Stomach (tissue), 4 donors: ENCODE data around the gene KRT72.

ENCODE experiments used
- EP300 ChIP-seq: sonication (generic); formaldehyde crosslinking; IDR thresholded peaks from one replicate; pipeline ENCODE4 v1.6.1; 2017; ENCODE audit warnings: antibody characterized with exemption
- POLR2A ChIP-seq, 4 donors: fragments of 450-650 bp; IDR thresholded peaks; one replicate each; pipeline ENCODE4 v1.6.1; 2016; ENCODE audit warnings: antibody characterized with exemption in 4 of 4, control low read depth in 2 of 4, mild to moderate bottlenecking in 1 of 4, moderate library complexity in 1 of 4
- POLR2AphosphoS5 ChIP-seq, 3 donors: sonication (generic); formaldehyde crosslinking; IDR thresholded peaks; one replicate each; pipeline ENCODE4 v1.6.1; 2016; ENCODE audit warnings: antibody characterized with exemption in 3 of 3
- TF ChIP-seq, protein P1 (sequence below), 7 experiments: fragments of 450-650 bp in 4 of 7; fragments of 200-600 bp in 3 of 7; sonication (generic) in 3 of 7; IDR thresholded peaks; one replicate each; pipeline ENCODE4 v1.5.1; 2016 to 2019; ENCODE audit warnings: antibody characterized with exemption in 7 of 7, control low read depth in 2 of 7, mild to moderate bottlenecking in 1 of 7

DNA sequence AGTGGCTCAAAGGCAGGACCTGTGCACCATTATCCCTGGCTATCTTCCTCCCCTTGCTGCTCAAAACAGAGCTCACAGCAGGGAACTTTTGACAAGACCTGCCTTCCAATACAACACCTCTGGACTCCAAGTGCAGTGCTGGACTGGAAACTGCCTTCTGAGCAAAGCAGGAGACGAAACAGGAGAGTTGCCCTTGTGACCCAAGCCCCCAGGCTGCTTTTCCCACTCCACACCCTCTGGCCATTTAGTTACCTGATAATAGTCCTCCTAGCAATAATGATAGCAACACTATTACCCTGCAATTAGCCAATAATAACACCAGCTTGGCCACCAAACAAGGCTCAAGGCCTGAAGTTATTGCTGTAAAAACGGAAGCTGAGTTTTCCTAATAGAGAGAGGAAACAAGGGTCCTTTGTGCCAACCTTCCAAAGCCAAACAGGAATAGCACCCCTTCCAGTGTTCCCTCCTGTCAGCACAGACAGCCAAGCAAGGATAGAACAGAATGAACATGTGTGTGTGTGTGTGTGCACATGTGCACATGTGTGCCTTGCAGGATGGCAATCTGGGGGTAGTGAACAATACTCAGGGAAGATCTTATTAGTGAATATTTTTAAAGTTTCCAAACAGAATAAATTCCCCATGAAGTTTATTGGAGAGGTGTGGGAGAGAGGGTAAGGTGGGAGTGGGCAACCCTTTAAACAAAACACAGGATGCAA is 26.3 kb upstream of the KRT72 start:
- TF ChIP-seq POLR2AphosphoS5 (IDR thresholded peaks at IDR 0.05) (no peak), POLR2A (IDR thresholded peaks at IDR 0.05) (no peak), EP300 (no peak)
- TF ChIP-seq, protein P1, sequence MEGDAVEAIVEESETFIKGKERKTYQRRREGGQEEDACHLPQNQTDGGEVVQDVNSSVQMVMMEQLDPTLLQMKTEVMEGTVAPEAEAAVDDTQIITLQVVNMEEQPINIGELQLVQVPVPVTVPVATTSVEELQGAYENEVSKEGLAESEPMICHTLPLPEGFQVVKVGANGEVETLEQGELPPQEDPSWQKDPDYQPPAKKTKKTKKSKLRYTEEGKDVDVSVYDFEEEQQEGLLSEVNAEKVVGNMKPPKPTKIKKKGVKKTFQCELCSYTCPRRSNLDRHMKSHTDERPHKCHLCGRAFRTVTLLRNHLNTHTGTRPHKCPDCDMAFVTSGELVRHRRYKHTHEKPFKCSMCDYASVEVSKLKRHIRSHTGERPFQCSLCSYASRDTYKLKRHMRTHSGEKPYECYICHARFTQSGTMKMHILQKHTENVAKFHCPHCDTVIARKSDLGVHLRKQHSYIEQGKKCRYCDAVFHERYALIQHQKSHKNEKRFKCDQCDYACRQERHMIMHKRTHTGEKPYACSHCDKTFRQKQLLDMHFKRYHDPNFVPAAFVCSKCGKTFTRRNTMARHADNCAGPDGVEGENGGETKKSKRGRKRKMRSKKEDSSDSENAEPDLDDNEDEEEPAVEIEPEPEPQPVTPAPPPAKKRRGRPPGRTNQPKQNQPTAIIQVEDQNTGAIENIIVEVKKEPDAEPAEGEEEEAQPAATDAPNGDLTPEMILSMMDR (IDR thresholded peaks at IDR 0.05) = no peak
